A673 (cell line): ENCODE measurements around the gene CES3.

Source experiments
- EZH2 ChIP-seq: fragments of 200-600 bp; sonication (generic); IDR thresholded peaks from 2 replicates; pipeline ENCODE4 v1.6.1; 2017; ENCODE audit warnings: borderline replicate concordance, low read depth, mild to moderate bottlenecking, mixed read lengths, antibody characterized with exemption, low read length; ENCODE audit not compliant: poor library complexity, severe bottlenecking
- TF ChIP-seq, protein P1 (sequence below): fragments of 300-800, 200-600 bp; sonication (generic); conservative IDR thresholded peaks from 2 replicates; pipeline ENCODE4 v1.5.1; 2017; ENCODE audit warnings: low read depth, mild to moderate bottlenecking, antibody characterized with exemption, low read length, moderate library complexity, mixed read lengths

DNA sequence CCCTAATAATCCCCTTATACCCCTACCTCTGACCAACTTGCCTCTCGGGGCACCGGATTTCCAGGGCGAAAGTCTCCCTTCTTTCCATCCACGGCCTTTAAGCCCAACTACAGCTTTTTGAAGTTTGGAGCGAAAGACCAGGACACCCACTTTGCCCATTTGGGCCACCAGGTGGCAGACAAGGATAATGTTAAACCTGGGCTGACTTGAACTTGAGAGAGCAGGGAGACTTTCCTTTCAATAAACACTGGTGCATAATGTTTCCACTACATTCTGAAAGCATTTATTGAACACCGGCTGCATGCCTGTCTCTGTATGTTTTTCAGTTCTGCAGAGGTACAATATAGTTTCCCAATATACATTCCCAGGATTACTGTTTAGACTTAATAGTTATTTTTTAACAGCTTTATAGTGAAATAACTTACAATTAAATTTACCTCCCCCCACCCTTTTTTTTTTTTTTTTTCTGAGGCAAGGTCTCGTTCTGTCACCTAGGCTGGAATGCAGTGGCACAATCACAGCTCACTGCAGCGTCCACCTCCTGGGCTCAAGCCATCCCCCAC lies 6.9 kb upstream of the CES3 start:
- TF ChIP-seq, protein P1, sequence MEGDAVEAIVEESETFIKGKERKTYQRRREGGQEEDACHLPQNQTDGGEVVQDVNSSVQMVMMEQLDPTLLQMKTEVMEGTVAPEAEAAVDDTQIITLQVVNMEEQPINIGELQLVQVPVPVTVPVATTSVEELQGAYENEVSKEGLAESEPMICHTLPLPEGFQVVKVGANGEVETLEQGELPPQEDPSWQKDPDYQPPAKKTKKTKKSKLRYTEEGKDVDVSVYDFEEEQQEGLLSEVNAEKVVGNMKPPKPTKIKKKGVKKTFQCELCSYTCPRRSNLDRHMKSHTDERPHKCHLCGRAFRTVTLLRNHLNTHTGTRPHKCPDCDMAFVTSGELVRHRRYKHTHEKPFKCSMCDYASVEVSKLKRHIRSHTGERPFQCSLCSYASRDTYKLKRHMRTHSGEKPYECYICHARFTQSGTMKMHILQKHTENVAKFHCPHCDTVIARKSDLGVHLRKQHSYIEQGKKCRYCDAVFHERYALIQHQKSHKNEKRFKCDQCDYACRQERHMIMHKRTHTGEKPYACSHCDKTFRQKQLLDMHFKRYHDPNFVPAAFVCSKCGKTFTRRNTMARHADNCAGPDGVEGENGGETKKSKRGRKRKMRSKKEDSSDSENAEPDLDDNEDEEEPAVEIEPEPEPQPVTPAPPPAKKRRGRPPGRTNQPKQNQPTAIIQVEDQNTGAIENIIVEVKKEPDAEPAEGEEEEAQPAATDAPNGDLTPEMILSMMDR, result peak; percentile 90
- TF ChIP-seq EZH2, result no peak
